GM21825 (cell line): ENCODE data around the gene DNAH7.
"Not testable (repeated sequence)": the region's sequence is repeated elsewhere in the genome, so short reads cannot be mapped to it uniquely, and the experiment has no call there.

Source experiments
- ATAC-seq: cut with Tn5 transposase; IDR thresholded peaks from one replicate; pipeline ENCODE4 v1.9.1; 2021; ENCODE audit warnings: mild to moderate bottlenecking, moderate library complexity; ENCODE audit not compliant: unreplicated experiment

DNAH7 gene

GRCh38 chr2:195984923-195985726, 83.5 kb downstream of the DNAH7 start:
- no peak for ATAC-seq

GRCh38 chr2:195967336-195967735, 101.3 kb downstream of the DNAH7 start:
- ATAC-seq: no peak

GRCh38 chr2:195961873-195962272, 106.8 kb downstream of the DNAH7 start:
- ATAC-seq: peak; percentile 85

GRCh38 chr2:195959341-195959740, 109.3 kb downstream of the DNAH7 start:
- no peak for ATAC-seq

GRCh38 chr2:195956725-195957124, 111.9 kb downstream of the DNAH7 start:
- ATAC-seq: no peak

GRCh38 chr2:195945056-195945455, 123.6 kb downstream of the DNAH7 start:
- no peak for ATAC-seq

GRCh38 chr2:195937176-195937575, 131.5 kb downstream of the DNAH7 start:
- no peak for ATAC-seq

DNA sequence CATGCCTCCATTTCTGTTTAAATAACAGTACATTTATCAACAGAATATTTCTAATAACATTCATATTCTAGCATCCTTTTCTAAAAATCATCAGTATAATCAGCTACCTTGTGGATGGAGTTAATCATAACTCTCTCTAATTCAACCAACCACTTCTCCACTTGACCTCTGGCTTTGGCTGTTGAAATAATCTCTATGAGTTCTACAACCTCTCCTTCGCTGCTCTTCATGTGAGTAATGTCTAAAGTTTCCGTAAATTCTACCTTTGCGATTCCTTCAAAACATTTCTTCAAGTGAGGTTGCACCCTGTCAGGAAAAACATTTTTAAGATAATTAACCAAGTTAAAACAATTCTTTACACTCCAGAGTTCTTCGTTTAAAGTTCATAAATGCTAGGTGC, 134.2 kb downstream of the DNAH7 start:
- ATAC-seq: no peak

GRCh38 chr2:195929531-195929930, 139.1 kb downstream of the DNAH7 start:
- no peak for ATAC-seq

DNA sequence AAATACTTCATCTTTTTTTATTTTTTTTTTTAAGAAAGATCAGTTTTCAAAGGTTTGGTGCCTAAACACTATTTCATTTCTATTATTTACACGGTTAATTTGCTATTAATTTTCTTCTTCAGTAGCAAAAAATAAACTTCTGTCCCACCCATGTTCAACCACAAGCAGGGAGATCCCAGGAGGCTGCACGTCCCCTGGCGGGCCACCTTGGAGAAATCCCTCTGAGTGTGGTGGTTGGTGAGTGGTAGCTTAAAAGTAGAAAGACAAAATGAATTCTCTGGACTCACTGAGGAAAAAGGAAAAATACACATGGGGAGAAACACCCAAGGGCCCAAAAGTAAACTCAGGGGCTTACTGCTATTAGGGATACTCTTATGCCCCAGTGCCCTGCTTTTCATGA, 143.5 kb downstream of the DNAH7 start:
- no peak for ATAC-seq

DNA sequence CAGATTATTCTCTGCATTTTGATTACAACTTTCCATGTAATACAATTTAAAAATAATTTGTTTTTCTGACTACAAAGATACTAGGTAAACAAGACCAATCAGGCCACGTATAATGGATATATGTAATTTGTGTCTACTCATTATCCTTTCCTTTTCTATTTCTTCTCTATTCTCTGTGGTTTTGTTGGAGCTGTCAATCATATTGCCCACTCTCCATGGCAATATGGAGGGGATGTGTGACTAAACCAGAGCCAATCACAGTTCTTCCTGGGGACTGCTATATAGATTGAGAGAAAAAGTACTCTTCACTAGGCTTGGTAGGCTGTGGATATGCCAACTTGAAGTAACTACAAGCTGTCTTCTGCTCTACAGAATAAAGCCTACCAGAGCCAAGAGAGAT, 144.7 kb downstream of the DNAH7 start:
- ATAC-seq: no peak

GRCh38 chr2:195917021-195917600, 151.5 kb downstream of the DNAH7 start:
- ATAC-seq: not testable (repeated sequence)

DNA sequence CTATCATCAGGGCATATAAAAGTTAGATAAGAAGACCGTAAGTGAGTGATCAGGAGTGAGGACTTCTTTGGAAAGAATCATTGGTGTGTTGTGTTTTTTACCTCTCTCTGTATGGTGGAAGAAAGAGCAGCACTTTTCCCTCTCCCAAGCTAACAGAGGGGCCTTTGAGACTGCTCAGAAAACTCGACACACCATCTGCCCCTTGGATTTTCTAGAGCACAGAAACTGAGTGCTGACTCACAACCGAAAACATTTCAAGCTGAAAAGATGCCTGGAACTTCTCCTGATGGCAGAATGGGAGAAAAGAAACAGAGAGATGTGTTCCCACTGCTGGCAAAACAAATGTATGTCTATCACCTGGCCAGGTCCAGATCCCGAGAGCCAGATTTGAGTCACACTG, 156.6 kb downstream of the DNAH7 start:
- no peak for ATAC-seq

DNA sequence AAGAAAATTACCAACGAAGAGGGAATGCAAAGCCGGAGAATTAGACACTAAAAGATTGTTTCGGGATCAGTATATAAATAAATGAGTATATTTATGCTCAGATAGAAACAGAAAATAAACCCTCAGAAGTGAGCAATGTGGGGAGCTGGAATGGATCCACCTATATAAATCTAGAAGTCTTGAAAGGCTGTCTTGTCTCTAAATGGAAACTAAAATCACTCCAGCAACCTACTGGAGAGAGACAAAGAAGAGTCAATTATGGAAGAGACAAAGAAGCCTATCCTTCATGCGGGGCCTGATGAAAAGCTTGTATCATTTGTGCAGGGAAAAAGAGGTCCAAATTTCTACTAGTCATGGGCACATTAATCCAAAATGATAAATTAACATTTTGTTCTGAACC, 158.1 kb downstream of the DNAH7 start:
- no peak for ATAC-seq

- ATAC-seq: no peak
These were observed 158.7 kb downstream of the DNAH7 start for GRCh38 chr2:195909926-195910325.

GRCh38 chr2:195907474-195907873, 161.2 kb downstream of the DNAH7 start:
- no peak for ATAC-seq

GRCh38 chr2:195903956-195904355, 164.7 kb downstream of the DNAH7 start:
- no peak for ATAC-seq

DNA sequence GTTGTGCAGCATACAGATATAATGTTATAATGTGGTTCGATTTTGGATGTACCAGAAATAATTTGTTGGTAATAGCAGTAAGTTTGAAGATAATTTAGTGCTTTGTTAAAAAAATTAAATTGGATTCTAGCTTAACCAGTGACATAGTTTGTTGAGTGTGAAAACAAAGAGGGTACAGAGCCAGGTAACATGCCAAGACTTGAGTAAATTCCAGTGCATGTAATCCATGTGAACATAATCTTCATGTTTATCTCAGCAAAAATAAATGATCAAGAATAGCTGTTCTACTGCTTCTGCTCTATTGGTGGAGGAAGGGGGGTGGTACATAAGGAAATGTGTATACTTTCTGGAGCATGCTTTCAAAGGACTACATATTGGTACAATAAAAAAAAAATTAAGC, 165.8 kb downstream of the DNAH7 start:
- no peak for ATAC-seq

DNA sequence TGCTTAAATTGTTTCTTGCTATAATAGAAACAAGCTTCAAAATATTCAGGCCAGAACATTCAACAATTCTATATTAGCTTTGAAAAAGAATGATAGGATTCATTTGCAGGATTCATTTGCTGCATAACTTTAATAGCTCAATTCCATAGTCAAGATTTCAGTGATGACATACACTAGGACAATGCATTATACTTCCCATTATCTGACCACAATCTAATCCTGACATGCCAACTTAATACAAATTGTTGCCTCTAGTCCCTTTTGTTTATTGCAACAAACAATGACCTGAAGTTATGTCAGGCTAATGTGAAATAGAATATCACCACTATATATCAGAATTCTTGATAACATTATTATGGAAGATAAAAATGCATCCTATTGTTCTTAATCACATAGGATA, 169.4 kb downstream of the DNAH7 start:
- ATAC-seq: no peak

DNA sequence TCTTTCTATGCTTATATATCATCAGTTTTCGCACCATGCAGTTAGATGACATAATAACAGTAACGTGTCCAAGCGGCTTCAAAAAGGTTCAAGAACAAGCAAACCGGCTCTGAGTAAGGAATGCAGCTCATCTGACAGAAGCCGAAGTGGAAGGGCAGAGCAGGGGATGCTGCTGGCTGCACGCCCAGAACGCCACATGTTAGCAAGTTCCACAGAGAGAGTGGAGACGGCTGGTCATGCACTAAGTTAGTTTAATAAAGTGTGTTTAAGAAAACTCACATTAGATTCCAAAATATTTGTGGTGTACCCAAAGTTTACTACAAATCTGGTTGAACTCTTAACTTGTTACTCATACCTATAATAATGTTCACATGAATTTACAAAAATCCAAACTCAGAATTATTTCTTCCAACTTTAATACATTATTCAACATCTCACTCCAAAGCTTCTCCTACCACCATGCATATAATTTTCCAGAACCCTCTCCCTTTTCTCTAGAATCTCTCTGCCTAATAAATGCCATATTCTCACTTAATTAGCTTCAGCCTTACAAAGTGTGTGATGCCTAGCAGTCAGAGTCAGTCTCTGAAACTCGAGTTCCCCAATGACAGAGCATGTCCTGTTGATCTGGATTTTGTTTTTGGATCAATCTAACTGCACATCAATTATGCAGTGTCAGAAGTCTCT, 170.0 kb downstream of the DNAH7 start:
- no peak for ATAC-seq

DNA sequence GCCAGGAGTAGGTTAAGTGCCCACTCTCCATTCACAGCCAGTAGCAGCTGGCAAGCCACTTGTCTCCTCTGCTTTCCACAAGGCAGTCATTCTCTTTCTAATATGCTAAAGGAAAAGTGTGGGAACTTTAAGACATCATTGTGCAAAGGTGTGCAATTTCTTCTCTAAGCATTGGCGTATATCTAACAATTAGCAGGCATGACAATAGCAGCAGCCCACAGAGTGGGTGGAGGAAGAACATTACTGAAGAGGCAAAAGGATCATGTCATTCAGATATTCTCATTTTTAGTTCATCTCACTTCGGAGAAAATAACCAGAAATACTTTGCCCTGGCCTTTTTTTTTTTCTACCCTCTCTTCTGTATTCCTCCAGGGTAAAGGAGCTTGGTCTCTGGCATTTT, 177.6 kb downstream of the DNAH7 start:
- no peak for ATAC-seq

DNA sequence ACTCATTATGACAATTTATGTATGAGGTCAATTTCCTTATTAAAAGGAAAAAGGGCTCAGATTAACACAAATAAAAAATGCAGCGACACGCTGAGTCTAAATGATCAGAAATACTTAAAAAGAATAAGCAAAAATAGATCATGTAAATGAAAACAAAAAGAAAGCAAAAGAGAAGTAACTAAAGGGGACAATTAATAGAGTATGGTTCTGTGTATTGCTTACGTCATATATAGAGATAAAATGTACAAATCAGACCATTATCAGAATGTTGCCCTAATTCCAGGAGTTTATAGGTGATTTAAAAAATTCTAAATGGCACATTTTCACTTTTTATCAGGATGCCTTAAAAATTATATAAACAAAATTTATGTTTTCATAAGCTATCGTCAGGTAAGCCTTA, 189.5 kb downstream of the DNAH7 start:
- ATAC-seq: no peak
